Hepatocyte (in vitro differentiated cells): Measurements from ENCODE around the gene GARIN3. TPM values are rescaled to one million over a fixed set of nuclear protein-coding genes. Genes with fewer than 3 reads are reported as not detected.

Source experiments
- DNase-seq: peaks from one replicate; pipeline ENCODE4 v3.0.0-alpha.2; 2016; ENCODE audit warnings: low spot score
- H2AFZ ChIP-seq: fragments of 200-600 bp; sonication (generic); 2 replicates; pipeline ENCODE4 v1.6.0; 2016; ENCODE audit warnings: antibody characterized with exemption, mild to moderate bottlenecking
- H3K27ac ChIP-seq: fragments of 200-600 bp; sonication (generic); 2 replicates; pipeline ENCODE4 v1.5.1; 2016; ENCODE audit warnings: mild to moderate bottlenecking
- H3K27me3 ChIP-seq: fragments of 200-600 bp; sonication (generic); 2 replicates; pipeline ENCODE4 v1.6.1; 2016
- H3K36me3 ChIP-seq: fragments of 200-600 bp; sonication (generic); replicated peaks from 2 replicates; pipeline ENCODE4 v1.5.1; 2016; ENCODE audit warnings: low read depth; ENCODE audit not compliant: insufficient read depth
- H3K4me1 ChIP-seq: fragments of 200-600 bp; sonication (generic); 2 replicates; pipeline ENCODE4 v1.5.1; 2016; ENCODE audit warnings: mild to moderate bottlenecking, moderate library complexity; ENCODE audit not compliant: insufficient read depth
- H3K4me2 ChIP-seq: fragments of 200-600 bp; sonication (generic); 2 replicates; pipeline ENCODE4 v1.6.0; 2016
- H3K4me3 ChIP-seq: fragments of 200-600 bp; sonication (generic); 2 replicates; pipeline ENCODE4 v1.5.1; 2016; ENCODE audit warnings: mild to moderate bottlenecking
- H3K79me2 ChIP-seq: fragments of 200-600 bp; sonication (generic); 2 replicates; pipeline ENCODE4 v1.6.0; 2017; ENCODE audit warnings: mild to moderate bottlenecking
- H3K9me2 ChIP-seq: fragments of 200-600 bp; sonication (generic); replicated peaks from 2 replicates; pipeline ENCODE4 v1.6.0; 2017; ENCODE audit warnings: mild to moderate bottlenecking; ENCODE audit not compliant: insufficient read depth
- H3K9me3 ChIP-seq: fragments of 200-600 bp; sonication (generic); 2 replicates; pipeline ENCODE4 v1.5.1; 2016; ENCODE audit warnings: low read depth, mild to moderate bottlenecking
- H4K20me1 ChIP-seq: fragments of 200-600 bp; sonication (generic); 2 replicates; pipeline ENCODE4 v1.6.0; 2016; ENCODE audit warnings: mild to moderate bottlenecking; ENCODE audit not compliant: insufficient read depth, poor library complexity, severe bottlenecking
- EZH2 ChIP-seq: fragments of 200-600 bp; sonication (generic); IDR thresholded peaks from 2 replicates; pipeline ENCODE4 v1.6.1; 2016; ENCODE audit warnings: antibody characterized with exemption, mild to moderate bottlenecking, borderline replicate concordance
- EZH2phosphoT487 ChIP-seq: fragments of 200-600 bp; sonication (generic); IDR thresholded peaks from one replicate; pipeline ENCODE4 v1.6.1; 2018; ENCODE audit warnings: antibody characterized with exemption, mild to moderate bottlenecking, low read depth, moderate library complexity; ENCODE audit not compliant: unreplicated experiment, severe bottlenecking
- WGBS: methylation state at CpG from one replicate; pipeline ENCODE4 v1.1.6; 2016; ENCODE audit warnings: low lambda C conversion rate; ENCODE audit errors: missing lambda C conversion rate; 5-methylcytosine and 5-hydroxymethylcytosine counted together
- polyA plus RNA-seq: library from polyadenylated mRNA; unstranded; fragments of >200 nt; fragmentation: Nextera tagmentation; extraction: Ambion mirVana; gene quantifications from 2 replicates; pipeline ENCODE4 v1.2.1, GENCODE V29; 2016
- total RNA-seq: library from RNA; depleted of rRNA; stranded (reverse); fragments of >200 nt; gene quantifications from 2 replicates; pipeline ENCODE4 v1.2.3, GENCODE V29; 2014
- TF ChIP-seq, protein P1 (sequence below): fragments of 200-600 bp; sonication (generic); IDR thresholded peaks from 2 replicates; pipeline ENCODE4 v1.5.1; 2016; ENCODE audit warnings: antibody characterized with exemption, mild to moderate bottlenecking; ENCODE audit not compliant: poor library complexity

Gene GARIN3
- total and polyA plus RNA-seq, 2 experiments from 2014 or later, result not detected

DNA sequence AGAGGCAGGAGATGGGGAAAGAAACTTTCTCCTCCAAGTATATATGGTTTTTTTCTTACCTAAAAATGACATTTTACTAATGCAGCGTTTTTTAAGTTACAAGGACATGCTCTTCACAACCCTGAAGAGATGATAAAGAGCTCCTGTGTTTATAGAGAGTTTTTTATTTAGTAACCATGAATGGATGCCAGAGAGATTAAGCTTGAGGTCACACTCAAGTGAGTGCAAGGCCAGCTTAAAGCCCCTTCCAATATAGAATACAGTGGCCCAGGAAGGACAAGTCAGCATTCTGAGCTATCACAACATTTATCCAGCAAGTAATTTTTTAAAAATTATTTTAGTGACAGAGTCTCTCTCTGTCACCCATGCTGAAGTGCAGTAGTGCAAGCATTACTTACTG lies 50.6 kb downstream of the GARIN3 start:
- no peak overlapping the region for H2AFZ ChIP-seq
- no peaks in the 10 kb centered on the region for H3K9me2 ChIP-seq
- H4K20me1 ChIP-seq, result no peaks in the 10 kb centered on the region
- H3K79me2 ChIP-seq, result no peaks in the 10 kb centered on the region
- 61% methylated on average over 1 of the region's 1 CpG for WGBS
- no peak for DNase-seq
- H3K27me3 ChIP-seq, result no peaks in the 10 kb centered on the region
- no peak for TF ChIP-seq EZH2phosphoT487
- TF ChIP-seq, protein P1, sequence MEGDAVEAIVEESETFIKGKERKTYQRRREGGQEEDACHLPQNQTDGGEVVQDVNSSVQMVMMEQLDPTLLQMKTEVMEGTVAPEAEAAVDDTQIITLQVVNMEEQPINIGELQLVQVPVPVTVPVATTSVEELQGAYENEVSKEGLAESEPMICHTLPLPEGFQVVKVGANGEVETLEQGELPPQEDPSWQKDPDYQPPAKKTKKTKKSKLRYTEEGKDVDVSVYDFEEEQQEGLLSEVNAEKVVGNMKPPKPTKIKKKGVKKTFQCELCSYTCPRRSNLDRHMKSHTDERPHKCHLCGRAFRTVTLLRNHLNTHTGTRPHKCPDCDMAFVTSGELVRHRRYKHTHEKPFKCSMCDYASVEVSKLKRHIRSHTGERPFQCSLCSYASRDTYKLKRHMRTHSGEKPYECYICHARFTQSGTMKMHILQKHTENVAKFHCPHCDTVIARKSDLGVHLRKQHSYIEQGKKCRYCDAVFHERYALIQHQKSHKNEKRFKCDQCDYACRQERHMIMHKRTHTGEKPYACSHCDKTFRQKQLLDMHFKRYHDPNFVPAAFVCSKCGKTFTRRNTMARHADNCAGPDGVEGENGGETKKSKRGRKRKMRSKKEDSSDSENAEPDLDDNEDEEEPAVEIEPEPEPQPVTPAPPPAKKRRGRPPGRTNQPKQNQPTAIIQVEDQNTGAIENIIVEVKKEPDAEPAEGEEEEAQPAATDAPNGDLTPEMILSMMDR, result no peak
- TF ChIP-seq EZH2, result no peak
- no peaks in the 10 kb centered on the region for H3K9me3 ChIP-seq
- H3K4me3 ChIP-seq, result no peak overlapping the region
- H3K36me3 ChIP-seq, result no peaks in the 10 kb centered on the region
- no peak overlapping the region for H3K4me2 ChIP-seq
- no peaks in the 10 kb centered on the region for H3K4me1 ChIP-seq
- H3K27ac ChIP-seq, result no peak overlapping the region

DNA sequence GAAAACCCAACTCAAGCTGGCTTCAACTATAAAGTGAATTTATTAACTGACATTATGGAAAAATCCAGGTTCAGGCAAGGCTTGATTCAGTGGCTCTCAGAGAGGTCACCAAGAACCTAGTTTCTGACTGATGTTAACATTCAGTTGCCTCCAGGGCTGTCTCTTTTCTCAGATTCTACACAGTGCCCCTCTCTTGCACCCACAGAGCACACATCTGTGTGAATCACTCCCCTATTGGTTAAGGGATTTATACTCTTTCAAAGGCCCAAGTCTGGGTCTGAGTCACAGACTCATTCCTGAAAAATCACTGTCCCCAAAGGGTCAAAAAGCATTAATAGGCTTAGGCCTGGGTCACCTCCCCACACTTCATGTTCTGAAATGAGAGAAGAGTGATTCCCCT lies 51.1 kb downstream of the GARIN3 start:
- Histone ChIP-seq H3K27me3 (no peaks in the 10 kb centered on the region), H2AFZ (no peak overlapping the region), H3K79me2 (no peaks in the 10 kb centered on the region), H3K4me1 (no peaks in the 10 kb centered on the region), H3K27ac (no peak overlapping the region), H4K20me1 (no peaks in the 10 kb centered on the region), H3K4me3 (no peak overlapping the region), H3K4me2 (no peak overlapping the region), H3K36me3 (no peaks in the 10 kb centered on the region), H3K9me2 (no peaks in the 10 kb centered on the region), H3K9me3 (no peaks in the 10 kb centered on the region)
- TF ChIP-seq, protein P1, result no peak
- TF ChIP-seq EZH2phosphoT487 (no peak), EZH2 (no peak)
- no peak for DNase-seq

DNA sequence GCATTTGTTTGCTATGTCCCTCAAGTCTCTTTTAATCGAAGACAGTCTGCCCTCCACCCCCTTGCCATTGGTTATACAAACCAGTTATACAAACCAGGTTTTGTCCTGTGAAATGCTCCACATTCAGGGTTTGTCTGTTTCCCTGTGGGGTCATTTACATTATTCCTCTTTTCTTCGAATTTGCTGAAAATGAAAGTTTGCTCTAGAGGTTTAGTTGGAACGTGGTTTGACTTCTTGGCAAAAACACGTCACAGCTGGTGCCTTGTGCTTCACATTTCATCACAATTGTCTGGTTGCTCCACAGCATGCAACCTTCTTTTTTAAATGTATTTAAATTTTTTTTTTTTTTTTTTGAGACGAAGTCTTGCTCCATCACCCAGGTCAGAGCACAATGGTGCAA lies 53.1 kb downstream of the GARIN3 start:
- no peak overlapping the region for H2AFZ ChIP-seq
- no peak for DNase-seq
- no peaks in the 10 kb centered on the region for H3K27me3 ChIP-seq
- no peak overlapping the region for H3K4me2 ChIP-seq
- H3K4me3 ChIP-seq, result no peak overlapping the region
- TF ChIP-seq, protein P1, result no peak
- TF ChIP-seq EZH2phosphoT487 (no peak), EZH2 (no peak)
- no peaks in the 10 kb centered on the region for H4K20me1 ChIP-seq
- WGBS, result 78% methylated on average over 5 of the region's 5 CpGs
- H3K79me2 ChIP-seq, result no peaks in the 10 kb centered on the region
- no peak overlapping the region for H3K27ac ChIP-seq
- H3K9me2 ChIP-seq, result no peaks in the 10 kb centered on the region
- H3K4me1 ChIP-seq, result no peaks in the 10 kb centered on the region
- H3K36me3 ChIP-seq, result no peaks in the 10 kb centered on the region
- no peaks in the 10 kb centered on the region for H3K9me3 ChIP-seq

Other genes starting within 250 kb of the GARIN3 start
- 0.28 and 1.1 TPM in 2 replicates for gene TIMD4, start 203.0 kb downstream of the GARIN3 start, total RNA-seq
- 0.26 and 0.42 TPM in 2 replicates for gene TIMD4, start 203.0 kb downstream of the GARIN3 start, polyA plus RNA-seq
- 9.4 and 9.5 TPM in 2 replicates for gene HAVCR1, start 107.1 kb downstream of the GARIN3 start, total RNA-seq
- gene HAVCR1, start 107.1 kb downstream of the GARIN3 start, polyA plus RNA-seq, result 1.7 and 2.1 TPM in 2 replicates
- 0.84 and 1.7 TPM in 2 replicates for gene HAVCR2, start 57.2 kb downstream of the GARIN3 start, total RNA-seq
- 0.52 and 0.92 TPM in 2 replicates for gene HAVCR2, start 57.2 kb downstream of the GARIN3 start, polyA plus RNA-seq
- 16.8 and 19.7 TPM in 2 replicates for gene MED7, start 23.4 kb downstream of the GARIN3 start, total RNA-seq
- 20.7 and 22.6 TPM in 2 replicates for gene MED7, start 23.4 kb downstream of the GARIN3 start, polyA plus RNA-seq
- 0.20 TPM in 2 replicates for gene ITK, start 14.6 kb upstream of the GARIN3 start, total RNA-seq
- gene ITK, start 14.6 kb upstream of the GARIN3 start, polyA plus RNA-seq, result 0.18 TPM in 1 of 2 replicates, not detected in the other
- gene CYFIP2, start 99.9 kb upstream of the GARIN3 start, total RNA-seq, result 24.8 and 44.9 TPM in 2 replicates
- gene CYFIP2, start 99.9 kb upstream of the GARIN3 start, polyA plus RNA-seq, result 24.2 and 30.2 TPM in 2 replicates